Measurements from ENCODE around the gene SPECC1L.

The SPECC1L gene

DNA sequence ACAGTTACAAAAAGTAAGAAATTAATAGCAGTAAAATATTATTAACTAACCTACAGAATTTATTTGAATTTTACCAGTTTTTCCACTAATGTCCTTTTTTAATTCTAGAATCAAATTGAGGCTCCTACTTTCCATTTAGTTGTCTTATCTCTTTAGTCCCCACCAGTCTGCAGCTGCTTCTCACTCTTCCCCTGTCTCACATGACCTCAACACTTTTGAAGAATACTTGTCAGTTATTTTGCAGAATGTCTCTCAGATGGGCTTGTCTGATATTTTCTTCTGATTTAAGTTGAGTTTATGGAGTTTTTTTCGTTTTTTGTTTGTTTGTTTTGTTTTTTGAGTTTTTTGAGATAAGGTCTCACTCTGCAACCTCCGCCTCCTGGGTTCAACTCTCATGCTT, 82.5 kb downstream of the SPECC1L start:
- H3K4me3 ChIP-seq (ENCODE audit: low read depth in 1 of 2, low read length in 2 of 2), result no peak overlapping the region
- no peaks in the 10 kb centered on the region for H3K9me3 ChIP-seq (ENCODE audit: control insufficient read depth in 1 of 2, low read length in 2 of 2)
- no peaks in the 10 kb centered on the region for H3K27me3 ChIP-seq (ENCODE audit: low read depth, low read length)
- no peak overlapping the region for H3K27ac ChIP-seq (ENCODE audit: low read length)
- H3K36me3 ChIP-seq (ENCODE audit: control insufficient read depth in 1 of 2, insufficient read depth in 2 of 2, low read length in 2 of 2), result peaks cover 26 to 52% of the 10 kb centered on the region in 2 donors
- H3K4me1 ChIP-seq (ENCODE audit: control insufficient read depth in 1 of 2, insufficient read depth in 2 of 2, low read length in 2 of 2), result no peaks in the 10 kb centered on the region

- Histone ChIP-seq H3K4me1 (ENCODE audit: control insufficient read depth in 1 of 2, insufficient read depth in 2 of 2, low read length in 2 of 2) (peaks cover 4 to 12% of the 10 kb centered on the region in 2 donors), H3K27me3 (ENCODE audit: low read depth, low read length) (no peaks in the 10 kb centered on the region), H3K4me3 (ENCODE audit: low read depth in 1 of 2, low read length in 2 of 2) (no peak overlapping the region), H3K36me3 (ENCODE audit: control insufficient read depth in 1 of 2, insufficient read depth in 2 of 2, low read length in 2 of 2) (peaks cover 8 to 30% of the 10 kb centered on the region in 2 donors), H3K27ac (ENCODE audit: low read length) (no peak overlapping the region), H3K9me3 (ENCODE audit: control insufficient read depth in 1 of 2, low read length in 2 of 2) (no peaks in the 10 kb centered on the region)
Observed at GRCh38 chr22:24355574-24355973, 84.9 kb downstream of the SPECC1L start.

DNA sequence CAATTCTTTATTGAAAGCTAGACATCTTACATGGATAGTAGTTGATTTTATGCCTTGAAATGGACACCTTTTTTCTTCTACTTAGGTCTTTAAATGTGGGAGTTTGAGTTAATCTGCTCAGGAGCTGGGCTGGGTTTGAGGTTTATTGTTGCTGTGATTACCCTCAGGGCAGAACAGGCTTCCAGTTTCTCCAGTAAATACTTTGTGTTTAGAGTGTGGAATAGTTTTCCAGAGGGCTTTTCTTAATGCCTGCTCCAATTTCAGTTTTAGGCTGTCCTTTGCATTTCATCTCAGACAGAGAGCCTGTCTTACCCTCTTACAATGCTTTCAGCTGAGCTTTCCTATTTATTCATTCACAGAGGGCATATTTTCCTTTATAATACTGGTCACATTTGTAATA, 86.9 kb downstream of the SPECC1L start:
- H3K4me1 ChIP-seq (ENCODE audit: control insufficient read depth in 1 of 2, insufficient read depth in 2 of 2, low read length in 2 of 2), result peaks cover 7 to 12% of the 10 kb centered on the region in 2 donors
- H3K27ac ChIP-seq (ENCODE audit: low read length), result no peak overlapping the region
- peaks cover 3 to 24% of the 10 kb centered on the region in 2 donors for H3K36me3 ChIP-seq (ENCODE audit: control insufficient read depth in 1 of 2, insufficient read depth in 2 of 2, low read length in 2 of 2)
- H3K4me3 ChIP-seq (ENCODE audit: low read depth in 1 of 2, low read length in 2 of 2), result no peak overlapping the region
- no peaks in the 10 kb centered on the region for H3K9me3 ChIP-seq (ENCODE audit: control insufficient read depth in 1 of 2, low read length in 2 of 2)
- H3K27me3 ChIP-seq (ENCODE audit: low read depth, low read length), result no peaks in the 10 kb centered on the region

DNA sequence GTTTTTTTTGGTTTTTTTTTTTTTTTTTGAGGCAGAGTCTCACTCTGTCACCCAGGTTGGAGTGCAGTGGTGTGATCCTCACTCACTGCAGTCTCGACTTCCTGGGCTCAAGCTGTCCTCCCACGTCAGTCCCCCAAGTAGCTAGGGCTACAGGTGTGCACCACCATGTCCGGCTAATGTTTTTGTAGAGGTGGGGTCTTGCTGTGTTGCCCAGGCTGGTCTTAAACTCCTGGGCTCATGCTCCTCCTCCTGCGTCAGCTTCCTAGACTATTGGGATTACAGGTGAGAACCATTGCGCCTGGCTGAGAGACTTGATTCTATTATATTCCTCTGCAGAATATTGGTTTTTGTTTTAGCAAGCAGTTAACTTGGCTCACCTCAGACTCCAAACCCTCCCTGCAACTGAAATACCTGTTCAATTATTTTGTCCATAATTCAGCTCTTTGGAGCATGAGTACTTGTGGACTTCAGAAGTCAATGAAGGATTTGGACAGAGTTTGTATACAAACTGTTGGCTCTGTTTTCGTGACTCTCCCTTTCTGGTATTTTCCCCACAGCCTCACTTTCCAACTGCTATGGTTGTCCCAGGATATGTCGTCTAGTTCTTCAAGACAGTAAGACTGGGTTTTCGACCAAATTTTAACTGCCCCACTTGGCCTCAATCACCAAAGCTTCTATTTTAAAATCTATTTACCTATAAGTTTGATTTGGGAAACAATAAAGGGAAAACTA, 87.6 kb downstream of the SPECC1L start:
- Histone ChIP-seq H3K4me3 (ENCODE audit: low read depth in 1 of 2, low read length in 2 of 2) (no peak overlapping the region), H3K27me3 (ENCODE audit: low read depth, low read length) (no peaks in the 10 kb centered on the region), H3K4me1 (ENCODE audit: control insufficient read depth in 1 of 2, insufficient read depth in 2 of 2, low read length in 2 of 2) (peaks cover 7 to 12% of the 10 kb centered on the region in 2 donors), H3K27ac (ENCODE audit: low read length) (no peak overlapping the region), H3K9me3 (ENCODE audit: control insufficient read depth in 1 of 2, low read length in 2 of 2) (no peaks in the 10 kb centered on the region), H3K36me3 (ENCODE audit: control insufficient read depth in 1 of 2, insufficient read depth in 2 of 2, low read length in 2 of 2) (peaks cover 9 to 30% of the 10 kb centered on the region in 2 donors)

- no peak overlapping the region for H3K27ac ChIP-seq (ENCODE audit: low read length)
- H3K4me1 ChIP-seq (ENCODE audit: control insufficient read depth in 1 of 2, insufficient read depth in 2 of 2, low read length in 2 of 2), result peaks cover 7 to 12% of the 10 kb centered on the region in 2 donors
- peaks cover 12 to 25% of the 10 kb centered on the region in 2 donors for H3K36me3 ChIP-seq (ENCODE audit: control insufficient read depth in 1 of 2, insufficient read depth in 2 of 2, low read length in 2 of 2)
- H3K4me3 ChIP-seq (ENCODE audit: low read depth in 1 of 2, low read length in 2 of 2), result no peak overlapping the region
- no peaks in the 10 kb centered on the region for H3K9me3 ChIP-seq (ENCODE audit: control insufficient read depth in 1 of 2, low read length in 2 of 2)
- H3K27me3 ChIP-seq (ENCODE audit: low read depth, low read length), result no peaks in the 10 kb centered on the region
Observed at GRCh38 chr22:24359452-24360120, 89.0 kb downstream of the SPECC1L start.

- H3K4me1 ChIP-seq (ENCODE audit: control insufficient read depth in 1 of 2, insufficient read depth in 2 of 2, low read length in 2 of 2), result peaks cover 7 to 15% of the 10 kb centered on the region in 2 donors
- H3K27me3 ChIP-seq (ENCODE audit: low read depth, low read length), result no peaks in the 10 kb centered on the region
- no peak overlapping the region for H3K27ac ChIP-seq (ENCODE audit: low read length)
- no peaks in the 10 kb centered on the region for H3K9me3 ChIP-seq (ENCODE audit: control insufficient read depth in 1 of 2, low read length in 2 of 2)
- no peak overlapping the region for H3K4me3 ChIP-seq (ENCODE audit: low read depth in 1 of 2, low read length in 2 of 2)
- H3K36me3 ChIP-seq (ENCODE audit: control insufficient read depth in 1 of 2, insufficient read depth in 2 of 2, low read length in 2 of 2), result peaks cover 12 to 29% of the 10 kb centered on the region in 2 donors
Observed at GRCh38 chr22:24361976-24362646, 91.5 kb downstream of the SPECC1L start.

DNA sequence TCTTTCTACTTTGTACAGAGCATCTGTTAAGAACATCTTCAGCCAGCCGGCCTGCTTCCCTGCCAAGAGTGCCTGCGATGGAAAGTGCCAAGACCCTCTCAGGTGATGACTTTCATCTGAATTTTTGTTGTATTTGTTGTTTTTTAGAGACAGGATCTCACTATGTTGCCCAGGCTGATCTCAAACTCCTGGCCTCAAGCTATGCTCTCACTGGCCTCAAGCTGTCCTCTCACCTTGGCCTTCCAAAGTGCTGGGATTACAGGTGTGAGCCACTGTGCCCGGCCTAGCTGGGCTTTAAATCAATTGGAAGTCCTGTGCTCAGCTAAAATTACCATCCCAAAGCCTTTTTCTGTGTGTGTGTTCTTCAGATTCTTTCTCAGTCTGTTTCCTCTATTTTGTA, 92.6 kb downstream of the SPECC1L start:
- peaks cover 20 to 39% of the 10 kb centered on the region in 2 donors for H3K36me3 ChIP-seq (ENCODE audit: control insufficient read depth in 1 of 2, insufficient read depth in 2 of 2, low read length in 2 of 2)
- peaks cover 7 to 14% of the 10 kb centered on the region in 2 donors for H3K4me1 ChIP-seq (ENCODE audit: control insufficient read depth in 1 of 2, insufficient read depth in 2 of 2, low read length in 2 of 2)
- H3K27ac ChIP-seq (ENCODE audit: low read length), result no peak overlapping the region
- H3K9me3 ChIP-seq (ENCODE audit: control insufficient read depth in 1 of 2, low read length in 2 of 2), result no peaks in the 10 kb centered on the region
- H3K4me3 ChIP-seq (ENCODE audit: low read depth in 1 of 2, low read length in 2 of 2), result no peak overlapping the region
- H3K27me3 ChIP-seq (ENCODE audit: low read depth, low read length), result no peaks in the 10 kb centered on the region

GRCh38 chr22:24366701-24367100, 96.1 kb downstream of the SPECC1L start:
- peaks cover 46 to 71% of the 10 kb centered on the region in 2 donors for H3K36me3 ChIP-seq (ENCODE audit: control insufficient read depth in 1 of 2, insufficient read depth in 2 of 2, low read length in 2 of 2)

DNA sequence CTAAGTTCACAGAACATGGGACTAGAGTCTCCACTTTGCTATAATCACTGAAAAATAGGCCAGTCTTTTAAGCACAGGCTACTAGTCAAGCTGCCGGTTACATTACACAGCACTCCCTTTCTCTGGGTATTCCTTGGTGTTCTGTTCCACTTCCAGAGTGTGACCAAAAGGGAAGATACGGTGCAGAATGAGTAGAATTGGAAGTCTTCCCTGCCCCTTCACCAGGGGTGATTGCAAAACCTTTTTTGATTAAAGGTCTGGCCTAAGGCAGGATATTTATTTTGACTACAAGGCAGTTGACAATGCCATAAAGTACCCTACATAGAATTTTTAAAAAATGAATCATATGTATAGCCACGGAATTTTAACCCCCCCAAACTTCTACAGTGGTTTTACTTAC, 97.2 kb downstream of the SPECC1L start:
- Histone ChIP-seq H3K36me3 (ENCODE audit: control insufficient read depth in 1 of 2, insufficient read depth in 2 of 2, low read length in 2 of 2) (peaks cover 42 to 70% of the 10 kb centered on the region in 2 donors), H3K27ac (ENCODE audit: low read length) (no peak overlapping the region), H3K9me3 (ENCODE audit: control insufficient read depth in 1 of 2, low read length in 2 of 2) (no peaks in the 10 kb centered on the region), H3K4me1 (ENCODE audit: control insufficient read depth in 1 of 2, insufficient read depth in 2 of 2, low read length in 2 of 2) (peaks cover 0 to 9% of the 10 kb centered on the region in 2 donors), H3K4me3 (ENCODE audit: low read depth in 1 of 2, low read length in 2 of 2) (no peak overlapping the region), H3K27me3 (ENCODE audit: low read depth, low read length) (no peaks in the 10 kb centered on the region)

More at GRCh38 chr22:24366701-24367100, 96.1 kb downstream of the SPECC1L start:
- no peaks in the 10 kb centered on the region for H3K9me3 ChIP-seq (ENCODE audit: control insufficient read depth in 1 of 2, low read length in 2 of 2)
- no peaks in the 10 kb centered on the region for H3K27me3 ChIP-seq (ENCODE audit: low read depth, low read length)
- H3K27ac ChIP-seq (ENCODE audit: low read length), result no peak overlapping the region
- no peak overlapping the region for H3K4me3 ChIP-seq (ENCODE audit: low read depth in 1 of 2, low read length in 2 of 2)
- H3K4me1 ChIP-seq (ENCODE audit: control insufficient read depth in 1 of 2, insufficient read depth in 2 of 2, low read length in 2 of 2), result peaks cover 0 to 9% of the 10 kb centered on the region in 2 donors

GRCh38 chr22:24370401-24370800, 99.8 kb downstream of the SPECC1L start:
- Histone ChIP-seq H3K4me3 (ENCODE audit: low read depth in 1 of 2, low read length in 2 of 2) (no peak overlapping the region), H3K36me3 (ENCODE audit: control insufficient read depth in 1 of 2, insufficient read depth in 2 of 2, low read length in 2 of 2) (peaks cover 34 to 50% of the 10 kb centered on the region in 2 donors), H3K4me1 (ENCODE audit: control insufficient read depth in 1 of 2, insufficient read depth in 2 of 2, low read length in 2 of 2) (peaks cover 0 to 9% of the 10 kb centered on the region in 2 donors), H3K27ac (ENCODE audit: low read length) (no peak overlapping the region), H3K9me3 (ENCODE audit: control insufficient read depth in 1 of 2, low read length in 2 of 2) (no peaks in the 10 kb centered on the region), H3K27me3 (ENCODE audit: low read depth, low read length) (no peaks in the 10 kb centered on the region)

- no peak overlapping the region for H3K4me3 ChIP-seq (ENCODE audit: low read depth in 1 of 2, low read length in 2 of 2)
- H3K9me3 ChIP-seq (ENCODE audit: control insufficient read depth in 1 of 2, low read length in 2 of 2), result peaks cover 0 to 2% of the 10 kb centered on the region in 2 donors
- H3K27me3 ChIP-seq (ENCODE audit: low read depth, low read length), result no peaks in the 10 kb centered on the region
- H3K4me1 ChIP-seq (ENCODE audit: control insufficient read depth in 1 of 2, insufficient read depth in 2 of 2, low read length in 2 of 2), result no peaks in the 10 kb centered on the region
- H3K36me3 ChIP-seq (ENCODE audit: control insufficient read depth in 1 of 2, insufficient read depth in 2 of 2, low read length in 2 of 2), result peaks cover 6 to 34% of the 10 kb centered on the region in 2 donors
- no peak overlapping the region for H3K27ac ChIP-seq (ENCODE audit: low read length)
Observed at GRCh38 chr22:24376002-24376401, 105.4 kb downstream of the SPECC1L start.

All from muscle layer of duodenum (tissue), 2 donors.